BJ (cell line): ENCODE results near the gene PDE8B. TPM values are rescaled to one million over a fixed set of nuclear protein-coding genes. Genes with fewer than 3 reads are reported as not detected.

Experiments used
- CTCF ChIA-PET: fragments of 350-600 bp; formaldehyde crosslinking; extraction: SDS; loops from one replicate; lab custom pipeline; 2021; ENCODE audit warnings: antibody characterized with exemption, inconsistent platforms; lab: Yijun Ruan, JAX
- POLR2A ChIA-PET: fragments of 300-600 bp; sonication (Branson Sonifier 250); formaldehyde crosslinking; extraction: SDS; loops from one replicate; lab custom pipeline; 2021; ENCODE audit warnings: antibody characterized with exemption; lab: Charles Lee
- DNase-seq: peaks from one replicate; pipeline ENCODE4 v3.0.0-alpha.2; 2011; ENCODE audit warnings: low read depth
- H3K27me3 ChIP-seq: 2 replicates; pipeline ENCODE4 v1.6.0; 2011; ENCODE audit warnings: low read length; ENCODE audit not compliant: control insufficient read depth, insufficient read depth
- H3K36me3 ChIP-seq: 2 replicates; pipeline ENCODE4 v1.5.1; 2011; ENCODE audit warnings: low read length; ENCODE audit not compliant: control insufficient read depth, insufficient read depth
- H3K4me3 ChIP-seq: 2 replicates; pipeline ENCODE4 v1.5.1; 2011; ENCODE audit warnings: low read depth, mild to moderate bottlenecking, control low read depth, low read length
- polyA plus RNA-seq: library from polyadenylated mRNA; depleted of rRNA; stranded (reverse); fragments of >200 nt; gene quantifications from 2 replicates; pipeline ENCODE4 v1.2.3, GENCODE V29; 2011
- TF ChIP-seq, protein P1 (sequence below): IDR thresholded peaks from 2 replicates; pipeline ENCODE4 v1.5.1; 2011; ENCODE audit warnings: low read depth, mild to moderate bottlenecking, control low read depth, inconsistent platforms, low read length, moderate library complexity; ENCODE audit not compliant: insufficient read depth

Gene PDE8B
- polyA plus RNA-seq, 1 experiment = 2.2 TPM

DNA sequence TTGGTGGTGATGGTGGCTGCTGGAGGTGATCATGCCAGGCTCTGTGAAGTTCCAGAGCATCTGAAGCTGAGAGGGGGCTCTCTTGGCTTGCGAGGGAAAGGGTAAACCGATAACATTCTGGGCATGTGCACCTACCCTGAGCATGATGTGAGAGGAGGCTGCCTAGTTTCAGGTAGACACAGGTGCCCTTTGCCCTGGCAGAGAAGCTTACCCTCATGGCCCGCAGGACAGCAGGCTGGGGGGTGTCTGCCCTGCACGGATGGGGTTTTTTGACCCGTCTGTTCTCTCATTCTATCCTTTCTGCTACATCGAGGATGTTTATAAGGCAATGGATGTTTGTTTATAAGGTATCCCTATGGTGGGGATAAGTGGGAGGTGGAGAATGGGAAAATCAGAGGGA, 148.8 kb downstream of the PDE8B start:
- CTCF ChIA-PET = interaction anchor here (1.0 to 1.8 kb wide), 7 partner anchors 9 to 219 kb away, joined by 3 to 6 read pairs (median 4); partner anchors contain the start of gene WDR41
- H3K36me3 ChIP-seq = no peaks in the 10 kb centered on the region
- TF ChIP-seq, protein P1, sequence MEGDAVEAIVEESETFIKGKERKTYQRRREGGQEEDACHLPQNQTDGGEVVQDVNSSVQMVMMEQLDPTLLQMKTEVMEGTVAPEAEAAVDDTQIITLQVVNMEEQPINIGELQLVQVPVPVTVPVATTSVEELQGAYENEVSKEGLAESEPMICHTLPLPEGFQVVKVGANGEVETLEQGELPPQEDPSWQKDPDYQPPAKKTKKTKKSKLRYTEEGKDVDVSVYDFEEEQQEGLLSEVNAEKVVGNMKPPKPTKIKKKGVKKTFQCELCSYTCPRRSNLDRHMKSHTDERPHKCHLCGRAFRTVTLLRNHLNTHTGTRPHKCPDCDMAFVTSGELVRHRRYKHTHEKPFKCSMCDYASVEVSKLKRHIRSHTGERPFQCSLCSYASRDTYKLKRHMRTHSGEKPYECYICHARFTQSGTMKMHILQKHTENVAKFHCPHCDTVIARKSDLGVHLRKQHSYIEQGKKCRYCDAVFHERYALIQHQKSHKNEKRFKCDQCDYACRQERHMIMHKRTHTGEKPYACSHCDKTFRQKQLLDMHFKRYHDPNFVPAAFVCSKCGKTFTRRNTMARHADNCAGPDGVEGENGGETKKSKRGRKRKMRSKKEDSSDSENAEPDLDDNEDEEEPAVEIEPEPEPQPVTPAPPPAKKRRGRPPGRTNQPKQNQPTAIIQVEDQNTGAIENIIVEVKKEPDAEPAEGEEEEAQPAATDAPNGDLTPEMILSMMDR = no peak
- no peaks in the 10 kb centered on the region for H3K27me3 ChIP-seq
- no peak overlapping the region for H3K4me3 ChIP-seq
- DNase-seq = no peak
- POLR2A ChIA-PET = interaction anchor here (0.5 kb wide), 1 partner anchor 411 kb away, joined by 7 read pairs; no protein-coding TSS in a partner anchor

DNA sequence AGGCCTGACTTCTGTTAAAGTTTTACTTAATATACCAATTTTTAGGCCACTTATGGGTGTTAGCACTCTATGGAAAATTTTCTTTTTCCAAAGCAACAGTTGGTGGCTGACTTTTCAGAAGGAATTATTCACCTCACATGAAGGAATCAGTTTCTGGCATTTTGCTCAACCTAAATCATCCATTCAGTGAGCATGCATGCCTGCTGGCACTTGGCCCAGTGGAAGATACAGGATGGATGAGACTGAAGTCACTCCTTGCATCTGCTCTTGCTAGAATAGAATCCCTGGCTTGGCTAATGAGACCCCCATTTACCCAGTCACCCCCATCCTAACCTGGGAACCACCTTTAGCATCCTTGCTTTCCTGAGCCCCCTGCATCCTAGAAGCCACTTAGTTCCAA, 149.9 kb downstream of the PDE8B start:
- no peak overlapping the region for H3K4me3 ChIP-seq
- CTCF ChIA-PET = no interaction called here
- POLR2A ChIA-PET = interaction anchor here (0.6 kb wide), 1 partner anchor 132 kb away, joined by 5 read pairs; no protein-coding TSS in a partner anchor
- no peak for DNase-seq
- H3K36me3 ChIP-seq = no peaks in the 10 kb centered on the region
- TF ChIP-seq, protein P1 = no peak
- no peaks in the 10 kb centered on the region for H3K27me3 ChIP-seq

DNA sequence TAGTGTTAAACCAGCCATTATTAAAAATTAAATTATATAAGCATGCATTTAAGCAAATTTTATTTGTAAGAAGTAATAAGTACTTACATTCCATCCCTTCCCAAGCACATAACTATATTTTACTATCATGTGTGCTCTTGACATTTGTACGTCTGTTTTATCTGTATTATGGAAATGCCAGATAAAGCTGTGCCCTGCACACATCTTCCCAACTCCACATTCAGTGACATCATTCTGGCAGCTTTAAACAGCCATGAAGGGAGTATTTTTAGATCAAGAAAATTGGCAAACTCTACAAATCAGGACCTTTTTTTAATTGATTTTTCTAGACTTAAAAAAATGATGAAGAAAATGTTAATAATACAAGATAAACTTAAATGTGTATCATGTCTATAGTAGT, 150.5 kb downstream of the PDE8B start:
- DNase-seq = no peak
- H3K4me3 ChIP-seq = no peak overlapping the region
- no peaks in the 10 kb centered on the region for H3K27me3 ChIP-seq
- TF ChIP-seq, protein P1 = no peak
- ChIA-PET CTCF (no interaction called here), POLR2A (no interaction called here)
- no peaks in the 10 kb centered on the region for H3K36me3 ChIP-seq

DNA sequence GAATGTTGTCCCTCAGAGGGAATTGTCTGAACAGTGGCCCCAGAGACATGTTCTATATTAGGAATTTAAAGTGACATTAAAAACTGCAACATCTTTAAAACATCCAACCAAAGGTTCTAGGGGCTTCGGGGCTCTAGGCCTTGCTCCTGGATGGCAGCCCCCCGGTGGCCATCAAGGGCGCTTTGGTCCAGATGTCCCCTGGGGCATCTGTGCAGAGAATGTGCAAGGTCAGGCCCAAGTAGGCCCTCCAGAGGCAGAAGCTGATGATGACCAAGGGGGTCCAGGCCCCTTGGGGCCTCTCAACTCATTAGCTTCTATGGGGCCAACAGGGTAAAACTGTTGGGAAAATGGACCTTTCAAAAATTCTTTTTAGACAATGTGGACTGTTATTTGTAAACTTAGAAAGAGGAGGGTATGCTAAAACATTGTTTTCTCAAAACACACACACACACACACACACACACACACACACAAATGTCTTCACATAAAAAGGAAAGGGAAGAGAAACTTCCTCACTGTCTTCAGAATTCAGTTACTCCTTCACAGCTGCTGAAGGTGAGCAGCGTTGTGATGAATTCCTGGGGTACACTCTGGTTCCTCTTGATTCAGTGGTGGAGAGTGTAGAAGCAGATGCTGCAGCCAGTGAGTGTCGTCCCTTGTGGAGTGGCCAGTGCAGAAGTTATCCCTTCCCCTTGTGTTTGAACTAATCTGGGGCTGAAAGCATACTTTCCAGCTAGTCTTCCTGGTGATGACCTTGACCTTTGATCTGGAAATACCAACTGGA, 156.4 kb downstream of the PDE8B start:
- CTCF ChIA-PET = interaction anchor here (0.6 kb wide), 1 partner anchor 57 kb away, joined by 4 read pairs; no protein-coding TSS in a partner anchor
- Histone ChIP-seq H3K27me3 (no peaks in the 10 kb centered on the region), H3K36me3 (no peaks in the 10 kb centered on the region), H3K4me3 (no peak overlapping the region)
- DNase-seq = no peak
- TF ChIP-seq, protein P1 = no peak
- POLR2A ChIA-PET = no interaction called here

DNA sequence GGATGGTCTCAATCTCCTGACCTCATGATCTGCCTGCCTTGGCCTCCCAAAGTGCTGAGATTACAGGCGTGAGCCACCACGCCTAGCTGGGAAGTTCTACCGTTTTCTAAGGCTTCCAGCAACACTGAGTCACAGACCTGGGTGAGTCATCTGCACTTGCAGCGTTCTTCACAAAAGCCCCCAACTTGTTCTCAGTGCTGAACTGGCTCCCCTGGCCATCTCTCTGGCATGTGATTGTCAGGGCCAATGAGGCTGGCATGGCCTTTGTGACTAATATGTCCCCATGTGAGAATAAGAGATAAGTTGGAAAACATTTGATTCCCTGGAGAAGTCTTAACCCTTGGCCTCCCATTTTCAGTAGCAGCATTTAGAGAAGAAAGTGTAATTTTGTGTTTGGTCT, 157.3 kb downstream of the PDE8B start:
- Histone ChIP-seq H3K4me3 (no peak overlapping the region), H3K27me3 (no peaks in the 10 kb centered on the region), H3K36me3 (no peaks in the 10 kb centered on the region)
- DNase-seq = no peak
- TF ChIP-seq, protein P1 = no peak
- ChIA-PET POLR2A (no interaction called here), CTCF (no interaction called here)
